Choroid plexus epithelial cell (primary cell): ENCODE measurements around the gene DNTTIP2.

Experiments
- DNase-seq: peaks from one replicate; pipeline ENCODE4 v3.0.0-alpha.2; 2010; ENCODE audit warnings: low read depth
- H3K4me3 ChIP-seq: 2 replicates; pipeline ENCODE4 v1.5.1; 2011; ENCODE audit warnings: low read depth, mild to moderate bottlenecking, control low read depth, low read length, moderate library complexity
- TF ChIP-seq, protein P1 (sequence below): conservative IDR thresholded peaks from 2 replicates; pipeline ENCODE4 v1.5.1; 2011; ENCODE audit warnings: low read depth, mild to moderate bottlenecking, control low read depth, inconsistent platforms, low read length, moderate library complexity

Gene DNTTIP2

DNA sequence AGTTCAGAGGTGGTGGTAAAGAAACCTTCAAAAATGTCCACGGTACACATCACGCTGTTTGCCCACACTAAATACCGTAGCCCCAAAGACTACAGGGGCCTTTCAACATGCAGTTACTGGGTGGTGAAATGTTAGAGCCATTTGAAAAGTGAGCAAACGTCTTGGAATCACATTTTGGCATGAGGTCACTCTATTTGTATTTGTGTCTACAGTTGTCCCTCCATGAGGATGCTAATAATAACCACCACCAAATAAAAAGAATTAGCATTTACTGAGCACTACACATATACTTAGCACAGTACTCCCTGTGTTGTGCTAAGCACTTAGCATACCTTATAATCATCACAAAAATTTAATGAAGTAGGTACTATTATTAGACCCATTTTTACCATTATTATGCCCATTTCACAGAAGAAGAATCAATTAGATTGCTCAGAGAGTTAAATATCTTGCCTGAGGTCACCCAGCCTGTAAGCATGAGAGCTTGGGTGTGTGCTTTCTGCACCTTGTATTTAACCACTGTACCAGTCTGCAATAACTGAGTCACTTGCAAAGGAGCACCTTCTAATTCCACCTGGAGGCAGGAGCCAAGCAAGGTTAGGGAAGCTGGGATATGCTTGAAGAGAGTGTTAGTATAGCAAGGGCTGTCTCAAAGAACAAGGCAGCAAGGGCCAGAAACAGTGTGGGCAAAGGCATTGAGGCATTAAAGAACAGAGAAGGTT lies 57.4 kb downstream of the DNTTIP2 start:
- H3K4me3 ChIP-seq, result no peak overlapping the region
- TF ChIP-seq, protein P1, sequence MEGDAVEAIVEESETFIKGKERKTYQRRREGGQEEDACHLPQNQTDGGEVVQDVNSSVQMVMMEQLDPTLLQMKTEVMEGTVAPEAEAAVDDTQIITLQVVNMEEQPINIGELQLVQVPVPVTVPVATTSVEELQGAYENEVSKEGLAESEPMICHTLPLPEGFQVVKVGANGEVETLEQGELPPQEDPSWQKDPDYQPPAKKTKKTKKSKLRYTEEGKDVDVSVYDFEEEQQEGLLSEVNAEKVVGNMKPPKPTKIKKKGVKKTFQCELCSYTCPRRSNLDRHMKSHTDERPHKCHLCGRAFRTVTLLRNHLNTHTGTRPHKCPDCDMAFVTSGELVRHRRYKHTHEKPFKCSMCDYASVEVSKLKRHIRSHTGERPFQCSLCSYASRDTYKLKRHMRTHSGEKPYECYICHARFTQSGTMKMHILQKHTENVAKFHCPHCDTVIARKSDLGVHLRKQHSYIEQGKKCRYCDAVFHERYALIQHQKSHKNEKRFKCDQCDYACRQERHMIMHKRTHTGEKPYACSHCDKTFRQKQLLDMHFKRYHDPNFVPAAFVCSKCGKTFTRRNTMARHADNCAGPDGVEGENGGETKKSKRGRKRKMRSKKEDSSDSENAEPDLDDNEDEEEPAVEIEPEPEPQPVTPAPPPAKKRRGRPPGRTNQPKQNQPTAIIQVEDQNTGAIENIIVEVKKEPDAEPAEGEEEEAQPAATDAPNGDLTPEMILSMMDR, result no peak
- DNase-seq, result no peak

DNA sequence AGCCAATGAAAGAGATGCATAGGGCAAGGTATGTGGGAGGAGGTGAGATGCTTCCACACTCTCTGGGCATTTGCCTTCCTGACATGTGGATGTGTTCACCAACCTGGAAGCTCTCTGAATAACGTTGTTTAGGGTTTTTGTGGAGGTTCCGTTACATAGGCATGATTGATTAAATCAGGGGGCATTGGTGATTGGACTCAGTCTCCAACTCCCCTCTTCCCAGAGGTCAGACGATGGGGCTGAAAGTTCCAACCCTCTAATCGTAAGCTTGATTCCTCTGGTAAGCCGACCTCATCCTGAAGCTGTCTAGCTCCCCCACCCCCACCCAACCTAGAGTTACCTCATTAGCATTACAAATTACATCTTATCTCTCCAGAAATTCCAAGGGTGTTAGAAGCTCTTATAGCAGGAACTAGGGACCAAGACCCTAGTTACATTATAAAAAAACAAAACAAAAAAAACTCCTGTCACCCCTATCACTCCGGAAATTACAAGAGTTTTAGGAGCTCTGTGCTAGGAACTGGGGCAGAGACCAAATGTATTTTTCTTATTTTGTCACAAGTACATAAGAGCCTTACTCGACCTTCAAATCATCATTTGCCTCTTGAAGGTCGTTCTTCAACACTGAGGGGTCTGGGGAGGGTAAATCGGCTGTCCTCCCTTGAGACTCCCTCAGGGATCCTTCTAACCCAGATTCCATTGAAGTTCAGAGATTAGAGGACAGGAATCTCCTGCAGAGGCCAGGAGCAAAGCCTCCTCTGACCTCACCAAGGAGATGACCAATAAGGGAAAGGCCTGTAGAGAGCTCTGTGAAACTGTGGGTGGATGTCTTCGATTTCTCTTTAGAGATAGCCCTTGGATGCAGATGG lies 58.2 kb downstream of the DNTTIP2 start:
- H3K4me3 ChIP-seq, result no peak overlapping the region
- no peak for DNase-seq
- TF ChIP-seq, protein P1, result no peak

DNA sequence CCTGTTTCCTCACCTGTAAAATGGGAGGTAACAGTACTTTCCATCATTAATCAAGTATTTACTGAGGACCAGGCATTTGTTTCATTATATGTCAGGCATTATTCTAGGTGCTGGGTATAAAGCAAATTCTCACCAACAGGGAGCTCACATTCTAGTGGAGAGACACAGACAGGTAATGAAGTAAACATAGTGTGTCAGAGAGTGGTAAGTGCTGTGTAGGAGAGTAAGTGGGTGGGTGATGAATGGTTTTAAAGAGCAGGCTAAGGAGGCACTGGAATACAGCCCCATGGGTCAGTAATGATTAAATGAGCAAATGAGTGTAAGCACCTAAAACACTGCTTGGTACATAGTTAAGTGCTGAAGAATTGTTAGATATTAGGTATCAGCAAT lies 60.4 kb downstream of the DNTTIP2 start:
- TF ChIP-seq, protein P1, result no peak
- H3K4me3 ChIP-seq, result no peak overlapping the region
- DNase-seq, result no peak

DNA sequence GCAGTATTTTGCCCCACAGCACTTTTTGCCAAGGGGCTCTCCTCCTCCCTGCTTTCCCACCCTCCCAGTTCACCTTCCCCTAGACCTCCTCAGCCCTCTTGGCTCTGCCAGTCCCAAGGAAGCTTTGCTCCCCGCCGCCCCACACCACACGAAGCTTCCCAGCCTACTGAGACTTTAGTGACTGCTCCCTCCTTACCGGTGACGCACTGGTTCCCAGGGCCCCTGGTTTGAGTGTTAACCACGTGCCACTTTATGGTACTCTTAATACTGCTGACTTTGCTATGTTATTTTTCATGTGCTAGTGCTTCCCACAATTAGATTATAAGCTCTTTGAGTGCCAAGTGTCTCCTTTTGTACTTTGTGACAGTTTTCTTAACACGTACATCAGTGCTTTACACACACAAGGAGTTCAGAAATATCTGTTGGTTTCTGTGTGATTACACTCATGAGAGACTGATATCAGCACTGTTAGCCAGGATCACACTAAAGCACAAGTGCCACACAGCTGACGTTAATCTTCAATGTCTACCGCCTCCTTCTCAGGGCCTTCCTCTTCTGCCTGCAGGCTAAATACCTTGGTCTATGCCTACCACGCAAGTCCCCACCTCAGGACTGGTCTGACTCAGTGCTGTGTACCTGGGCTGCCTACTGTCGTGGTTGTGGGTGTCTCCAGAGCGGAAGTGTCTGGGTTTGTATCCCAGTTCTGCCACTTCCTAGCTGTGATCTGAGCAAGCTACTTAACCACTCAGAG lies 61.0 kb downstream of the DNTTIP2 start:
- H3K4me3 ChIP-seq, result no peak overlapping the region
- TF ChIP-seq, protein P1, result no peak
- DNase-seq, result no peak

DNA sequence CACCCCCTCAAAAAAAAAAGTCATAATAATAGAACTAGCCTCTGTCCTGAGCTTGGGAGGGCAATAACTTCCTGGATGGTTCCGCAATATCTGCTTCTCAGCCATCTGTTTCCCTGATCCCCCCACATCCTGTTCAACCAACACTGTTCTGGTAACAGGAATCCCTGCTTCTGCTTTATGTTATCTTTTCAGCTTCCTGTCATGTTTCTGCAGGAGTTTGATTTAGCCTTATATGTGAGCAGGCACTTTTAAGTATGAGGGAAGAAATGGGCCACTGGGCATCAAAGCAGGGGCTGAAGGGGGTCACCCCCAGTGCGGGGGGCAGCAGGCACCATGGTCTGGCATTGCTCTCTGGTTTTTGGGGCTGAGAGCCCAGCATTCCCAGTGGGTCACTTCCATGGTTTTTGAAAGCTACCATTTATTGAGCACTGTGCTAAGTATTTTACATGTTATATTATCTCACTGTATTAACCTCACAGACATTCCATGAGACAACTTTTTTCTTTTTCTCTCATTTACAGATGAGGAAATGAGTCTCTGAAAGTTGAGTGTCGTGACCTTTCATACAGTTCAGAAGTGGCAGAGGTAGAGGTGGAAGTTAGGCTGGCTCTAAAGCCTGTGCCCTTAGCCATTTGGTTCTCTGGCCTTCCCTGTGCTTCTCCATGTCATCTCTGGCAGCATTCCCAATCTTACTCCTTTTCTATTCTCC lies 61.9 kb downstream of the DNTTIP2 start:
- TF ChIP-seq, protein P1, result no peak
- DNase-seq, result peak; percentile 81
- no peak overlapping the region for H3K4me3 ChIP-seq
